ENCODE results near the gene IFNA21.

GRCh38 chr9:21121595-21122251 is 44.7 kb downstream of the IFNA21 start:
- TF ChIP-seq POLR2A (IDR thresholded peaks at IDR 0.05) = no peak
- TF ChIP-seq, protein P1, sequence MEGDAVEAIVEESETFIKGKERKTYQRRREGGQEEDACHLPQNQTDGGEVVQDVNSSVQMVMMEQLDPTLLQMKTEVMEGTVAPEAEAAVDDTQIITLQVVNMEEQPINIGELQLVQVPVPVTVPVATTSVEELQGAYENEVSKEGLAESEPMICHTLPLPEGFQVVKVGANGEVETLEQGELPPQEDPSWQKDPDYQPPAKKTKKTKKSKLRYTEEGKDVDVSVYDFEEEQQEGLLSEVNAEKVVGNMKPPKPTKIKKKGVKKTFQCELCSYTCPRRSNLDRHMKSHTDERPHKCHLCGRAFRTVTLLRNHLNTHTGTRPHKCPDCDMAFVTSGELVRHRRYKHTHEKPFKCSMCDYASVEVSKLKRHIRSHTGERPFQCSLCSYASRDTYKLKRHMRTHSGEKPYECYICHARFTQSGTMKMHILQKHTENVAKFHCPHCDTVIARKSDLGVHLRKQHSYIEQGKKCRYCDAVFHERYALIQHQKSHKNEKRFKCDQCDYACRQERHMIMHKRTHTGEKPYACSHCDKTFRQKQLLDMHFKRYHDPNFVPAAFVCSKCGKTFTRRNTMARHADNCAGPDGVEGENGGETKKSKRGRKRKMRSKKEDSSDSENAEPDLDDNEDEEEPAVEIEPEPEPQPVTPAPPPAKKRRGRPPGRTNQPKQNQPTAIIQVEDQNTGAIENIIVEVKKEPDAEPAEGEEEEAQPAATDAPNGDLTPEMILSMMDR (IDR thresholded peaks at IDR 0.05) = no peak
